ENCODE measurements around the gene PLXNA4. TPM values are rescaled to one million over a fixed set of nuclear protein-coding genes. Genes with fewer than 3 reads are reported as not detected.

Gene PLXNA4
- total RNA-seq, 1 experiment from 2014 or later, result not detected

- TF ChIP-seq, protein P1, sequence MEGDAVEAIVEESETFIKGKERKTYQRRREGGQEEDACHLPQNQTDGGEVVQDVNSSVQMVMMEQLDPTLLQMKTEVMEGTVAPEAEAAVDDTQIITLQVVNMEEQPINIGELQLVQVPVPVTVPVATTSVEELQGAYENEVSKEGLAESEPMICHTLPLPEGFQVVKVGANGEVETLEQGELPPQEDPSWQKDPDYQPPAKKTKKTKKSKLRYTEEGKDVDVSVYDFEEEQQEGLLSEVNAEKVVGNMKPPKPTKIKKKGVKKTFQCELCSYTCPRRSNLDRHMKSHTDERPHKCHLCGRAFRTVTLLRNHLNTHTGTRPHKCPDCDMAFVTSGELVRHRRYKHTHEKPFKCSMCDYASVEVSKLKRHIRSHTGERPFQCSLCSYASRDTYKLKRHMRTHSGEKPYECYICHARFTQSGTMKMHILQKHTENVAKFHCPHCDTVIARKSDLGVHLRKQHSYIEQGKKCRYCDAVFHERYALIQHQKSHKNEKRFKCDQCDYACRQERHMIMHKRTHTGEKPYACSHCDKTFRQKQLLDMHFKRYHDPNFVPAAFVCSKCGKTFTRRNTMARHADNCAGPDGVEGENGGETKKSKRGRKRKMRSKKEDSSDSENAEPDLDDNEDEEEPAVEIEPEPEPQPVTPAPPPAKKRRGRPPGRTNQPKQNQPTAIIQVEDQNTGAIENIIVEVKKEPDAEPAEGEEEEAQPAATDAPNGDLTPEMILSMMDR (IDR thresholded peaks at IDR 0.05; ENCODE audit: unreplicated experiment), result no peak
- no peak for DNase-seq (ENCODE audit: unreplicated experiment)
- BruUV-seq (replicated peaks), result no TSS peak
- H3K27ac Mint-ChIP-seq (ENCODE audit: low read depth, unreplicated experiment), result no peak overlapping the region
- H3K36me3 Mint-ChIP-seq (ENCODE audit: insufficient read depth, unreplicated experiment), result no peaks in the 10 kb centered on the region
- H3K4me1 Mint-ChIP-seq (ENCODE audit: insufficient read depth, unreplicated experiment), result no peaks in the 10 kb centered on the region
- H3K4me3 Mint-ChIP-seq (ENCODE audit: unreplicated experiment), result no peak overlapping the region
- ChIA-PET CTCF (interaction anchor here (0.5 kb wide), 1 partner anchor 11 kb away, joined by 3 read pairs; no protein-coding TSS in a partner anchor), POLR2A (interaction anchor here (0.6 kb wide), 1 partner anchor 28 kb away, joined by 4 read pairs; no protein-coding TSS in a partner anchor)
- intact Hi-C loops (cut with micrococcal nuclease), result no loop called here
- H3K9me3 Mint-ChIP-seq (ENCODE audit: unreplicated experiment), result peaks cover 6% of the 10 kb centered on the region
- peaks cover 20% of the 10 kb centered on the region for H3K27me3 Mint-ChIP-seq (ENCODE audit: insufficient read depth, unreplicated experiment)
Observed at GRCh38 chr7:132450696-132451095, 125.6 kb downstream of the PLXNA4 start.

- Mint-ChIP-seq H3K27ac (ENCODE audit: low read depth, unreplicated experiment) (no peak overlapping the region), H3K27me3 (ENCODE audit: insufficient read depth, unreplicated experiment) (peaks cover 20% of the 10 kb centered on the region), H3K4me3 (ENCODE audit: unreplicated experiment) (no peak overlapping the region), H3K9me3 (ENCODE audit: unreplicated experiment) (peaks cover 6% of the 10 kb centered on the region), H3K36me3 (ENCODE audit: insufficient read depth, unreplicated experiment) (no peaks in the 10 kb centered on the region), H3K4me1 (ENCODE audit: insufficient read depth, unreplicated experiment) (no peaks in the 10 kb centered on the region)
- DNase-seq (ENCODE audit: unreplicated experiment), result no peak
- intact Hi-C loops (cut with micrococcal nuclease), result no loop called here
- POLR2A ChIA-PET, result interaction anchor here (0.6 kb wide), 1 partner anchor 28 kb away, joined by 4 read pairs; no protein-coding TSS in a partner anchor
- no TSS peak for BruUV-seq (replicated peaks)
- CTCF ChIA-PET, result no interaction called here
- TF ChIP-seq, protein P1 (IDR thresholded peaks at IDR 0.05; ENCODE audit: unreplicated experiment), result no peak
Observed at GRCh38 chr7:132450188-132450587, 126.1 kb downstream of the PLXNA4 start.

GRCh38 chr7:132446666-132447278 is 129.5 kb downstream of the PLXNA4 start:
- Mint-ChIP-seq H3K27ac (ENCODE audit: low read depth, unreplicated experiment) (no peak overlapping the region), H3K27me3 (ENCODE audit: insufficient read depth, unreplicated experiment) (peaks cover 43% of the 10 kb centered on the region), H3K9me3 (ENCODE audit: unreplicated experiment) (peaks cover 6% of the 10 kb centered on the region), H3K36me3 (ENCODE audit: insufficient read depth, unreplicated experiment) (no peaks in the 10 kb centered on the region), H3K4me1 (ENCODE audit: insufficient read depth, unreplicated experiment) (no peaks in the 10 kb centered on the region), H3K4me3 (ENCODE audit: unreplicated experiment) (no peak overlapping the region)
- intact Hi-C loops (cut with micrococcal nuclease), result no loop called here
- POLR2A ChIA-PET, result interaction anchor here (0.6 kb wide), 1 partner anchor 10 kb away, joined by 3 read pairs; no protein-coding TSS in a partner anchor
- DNase-seq (ENCODE audit: unreplicated experiment), result no peak
- TF ChIP-seq, protein P1 (IDR thresholded peaks at IDR 0.05; ENCODE audit: unreplicated experiment), result no peak
- CTCF ChIA-PET, result no interaction called here
- no TSS peak for BruUV-seq (replicated peaks)

DNA sequence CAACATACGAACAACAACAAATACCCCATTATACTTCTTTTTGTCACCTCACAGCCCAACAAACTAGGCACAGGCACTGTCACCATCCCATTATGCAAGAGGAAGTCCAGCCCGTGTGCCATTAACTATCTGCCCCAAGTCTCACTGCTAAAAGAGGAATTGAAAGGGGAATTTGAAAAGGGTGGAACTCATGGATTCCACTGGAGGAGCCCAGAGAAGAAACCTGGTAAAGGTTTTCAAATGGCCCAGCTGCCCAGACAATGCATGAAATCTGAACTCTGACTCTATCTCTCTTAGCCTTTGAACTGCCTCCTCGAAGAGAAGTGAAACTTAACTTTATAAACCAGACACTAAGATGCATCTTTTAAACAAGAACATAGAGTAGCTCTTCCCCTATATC is 130.0 kb downstream of the PLXNA4 start:
- TF ChIP-seq, protein P1 (IDR thresholded peaks at IDR 0.05; ENCODE audit: unreplicated experiment), result no peak
- Mint-ChIP-seq H3K4me1 (ENCODE audit: insufficient read depth, unreplicated experiment) (no peaks in the 10 kb centered on the region), H3K9me3 (ENCODE audit: unreplicated experiment) (peaks cover 6% of the 10 kb centered on the region), H3K27ac (ENCODE audit: low read depth, unreplicated experiment) (no peak overlapping the region), H3K27me3 (ENCODE audit: insufficient read depth, unreplicated experiment) (peaks cover 47% of the 10 kb centered on the region), H3K36me3 (ENCODE audit: insufficient read depth, unreplicated experiment) (no peaks in the 10 kb centered on the region), H3K4me3 (ENCODE audit: unreplicated experiment) (no peak overlapping the region)
- CTCF ChIA-PET, result no interaction called here
- POLR2A ChIA-PET, result no interaction called here
- DNase-seq (ENCODE audit: unreplicated experiment), result no peak
- intact Hi-C loops (cut with micrococcal nuclease), result no loop called here
- BruUV-seq (replicated peaks), result no TSS peak
